AG04449 (cell line): Measurements from ENCODE around the gene DLG1.
A peak's percentile ranks its signal among the peaks of the same experiment; 100 is the strongest.
"Not testable (repeated sequence)": the region's sequence is repeated elsewhere in the genome, so short reads cannot be mapped to it uniquely, and the experiment has no call there.

Source experiments
- CTCF ChIA-PET: fragments of 350-600 bp; formaldehyde crosslinking; extraction: SDS; loops from one replicate; lab custom pipeline; 2021; ENCODE audit warnings: antibody characterized with exemption; lab: Yijun Ruan, JAX
- POLR2A ChIA-PET: fragments of 400-600, 350-600 bp; formaldehyde crosslinking; extraction: SDS; loops from one replicate; lab custom pipeline; 2020; ENCODE audit warnings: antibody characterized with exemption, inconsistent platforms; lab: Yijun Ruan, JAX
- DNase-seq: peaks from one replicate; pipeline ENCODE4 v3.0.0-alpha.2; 2010; ENCODE audit warnings: low read depth, low spot score
- H3K4me3 ChIP-seq: 2 replicates; pipeline ENCODE4 v1.5.1; 2011; ENCODE audit warnings: low read depth, mild to moderate bottlenecking, control low read depth, low read length
- CTCF ChIP-seq: IDR thresholded peaks from one replicate; pipeline ENCODE4 v1.5.1; 2011; ENCODE audit warnings: mild to moderate bottlenecking, moderate library complexity, low read length, control low read depth, inconsistent platforms; ENCODE audit not compliant: insufficient read depth; ENCODE audit errors: missing control alignments

Gene DLG1

DNA sequence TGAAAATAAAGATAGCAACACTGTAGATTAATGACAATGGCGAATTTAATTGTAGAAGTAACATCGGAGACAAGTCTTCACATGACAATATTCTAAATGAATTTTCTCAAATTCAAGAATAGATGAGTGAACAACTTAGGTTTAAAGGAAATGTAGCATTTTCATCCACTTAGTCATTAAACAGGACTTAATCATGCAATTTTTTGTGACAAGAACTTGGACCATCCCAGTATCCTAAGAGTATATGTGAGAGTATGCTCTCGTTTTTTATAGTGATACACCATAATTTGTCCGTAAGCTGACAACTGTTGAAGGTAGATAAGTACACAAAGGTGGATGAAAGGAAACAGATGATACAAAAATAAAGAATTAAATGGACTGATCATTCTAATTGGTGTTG is 81.5 kb downstream of the DLG1 start:
- no peak for TF ChIP-seq CTCF
- POLR2A ChIA-PET, result interaction anchor here (0.7 kb wide), 1 partner anchor 14 kb away, joined by 3 read pairs; no protein-coding TSS in a partner anchor
- CTCF ChIA-PET, result interaction anchor here (1.2 to 2.2 kb wide), 2 partner anchors 19 to 294 kb away, joined by 3 to 8 read pairs; no protein-coding TSS in a partner anchor
- no peak overlapping the region for H3K4me3 ChIP-seq
- DNase-seq, result no peak

DNA sequence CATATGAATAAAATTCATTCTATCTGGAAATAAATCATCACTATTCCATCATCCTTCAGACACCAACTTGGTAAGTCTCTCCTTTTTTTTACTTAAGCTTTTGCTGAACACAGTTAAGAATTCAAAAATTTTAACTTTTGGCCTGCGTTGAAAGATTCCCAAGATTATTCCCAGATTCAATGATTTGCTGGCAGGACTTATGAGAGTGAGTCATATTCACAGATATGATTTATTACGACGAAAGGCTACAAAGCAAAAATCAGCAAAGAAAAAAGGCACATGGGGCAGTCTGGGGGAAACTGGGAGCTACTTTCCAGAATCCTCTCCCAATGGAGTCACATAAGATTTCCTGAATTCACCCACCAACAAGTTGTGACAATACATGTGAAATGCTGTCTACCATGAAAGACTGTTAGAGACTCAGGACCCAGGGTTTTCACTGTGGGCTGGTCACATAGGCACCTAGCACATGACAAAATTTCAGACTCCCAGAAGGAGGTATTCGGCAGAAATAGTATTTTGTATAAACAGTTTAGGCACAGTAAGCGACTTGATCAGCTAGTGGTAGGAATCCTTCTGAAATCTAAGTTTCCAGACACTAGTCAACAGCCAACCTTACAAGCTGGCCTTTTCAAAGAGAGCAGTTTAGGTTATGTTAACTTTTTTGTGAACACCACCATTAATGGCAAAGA is 82.1 kb downstream of the DLG1 start:
- no peak overlapping the region for H3K4me3 ChIP-seq
- peak; percentile 10 for DNase-seq
- no peak for TF ChIP-seq CTCF
- ChIA-PET POLR2A (no interaction called here), CTCF (interaction anchor here (2.2 kb wide), 1 partner anchor 294 kb away, joined by 8 read pairs; no protein-coding TSS in a partner anchor)

DNA sequence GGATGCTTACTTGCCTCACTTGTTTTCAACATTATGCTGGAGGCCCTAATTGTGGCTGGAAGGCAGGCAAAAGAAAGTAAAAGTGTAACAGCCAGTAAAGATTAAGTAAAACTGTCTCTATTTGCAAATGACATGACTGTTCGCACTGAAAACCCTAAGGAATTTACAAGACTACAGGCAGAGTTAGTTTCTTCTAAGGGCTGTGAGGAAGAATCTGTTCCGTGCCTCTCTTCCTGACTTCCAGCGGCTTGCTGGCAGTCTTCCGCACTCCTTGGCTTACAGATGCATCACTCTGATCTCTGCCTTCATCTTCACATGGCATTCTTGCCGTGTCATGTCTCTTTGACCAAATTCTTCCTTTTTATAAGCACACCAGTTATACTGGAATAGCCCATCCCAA is 86.1 kb downstream of the DLG1 start:
- POLR2A ChIA-PET, result no interaction called here
- CTCF ChIA-PET, result interaction anchor here (1.1 to 1.3 kb wide), 2 partner anchors 10 to 11 kb away, joined by 3 read pairs; no protein-coding TSS in a partner anchor
- TF ChIP-seq CTCF, result no peak
- no peak overlapping the region for H3K4me3 ChIP-seq
- DNase-seq, result no peak

GRCh38 chr3:197211698-197212097 is 86.7 kb downstream of the DLG1 start:
- CTCF ChIA-PET, result interaction anchor here (1.3 kb wide), 1 partner anchor 11 kb away, joined by 3 read pairs; no protein-coding TSS in a partner anchor
- POLR2A ChIA-PET, H3K4me3 ChIP-seq, DNase-seq: not testable (repeated sequence)

DNA sequence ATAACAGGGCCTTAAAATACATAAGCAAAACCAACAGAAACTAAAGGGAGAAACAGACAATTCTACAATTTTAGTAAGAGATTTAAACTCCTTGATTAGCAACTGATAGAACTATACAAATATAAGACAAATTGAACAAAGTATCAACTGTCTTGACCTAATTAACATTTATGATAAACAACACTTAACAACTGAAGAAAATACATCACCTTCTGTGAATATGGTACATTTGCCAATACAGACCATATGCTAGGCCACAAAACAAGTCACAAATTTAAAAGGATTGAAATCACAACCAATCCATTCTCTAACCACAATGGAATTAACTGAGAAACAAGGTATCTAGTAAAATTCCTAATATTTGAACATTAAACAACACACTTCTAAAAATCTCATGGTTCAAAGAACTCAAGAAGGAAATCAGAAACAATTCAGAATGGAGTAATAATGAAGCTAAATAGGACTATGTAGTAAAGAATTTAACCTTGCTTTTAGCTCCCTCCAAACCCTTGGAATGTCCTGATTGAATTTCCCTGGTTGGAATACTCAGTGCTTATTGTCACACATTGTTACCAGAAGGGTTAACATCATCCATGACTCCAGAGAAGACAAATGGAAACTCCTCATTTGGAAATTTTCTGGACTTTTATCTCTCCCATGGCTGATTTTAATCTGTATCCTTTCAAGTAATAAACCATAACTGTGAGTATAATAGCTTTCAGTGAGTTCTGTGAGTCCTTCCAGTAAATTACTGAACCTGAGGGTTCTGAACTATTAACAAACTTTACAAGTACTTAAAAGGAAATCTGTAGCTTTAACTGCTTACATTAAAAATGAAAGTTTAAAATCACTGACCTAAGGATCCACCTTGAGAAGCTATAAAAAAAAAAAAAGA is 88.8 kb downstream of the DLG1 start:
- no peak overlapping the region for H3K4me3 ChIP-seq
- ChIA-PET POLR2A (interaction anchor here (0.6 kb wide), 1 partner anchor 172 kb away, joined by 3 read pairs; no protein-coding TSS in a partner anchor), CTCF (interaction anchor here (1.1 to 1.8 kb wide), 2 partner anchors 20 to 23 kb away, joined by 3 to 5 read pairs; no protein-coding TSS in a partner anchor)
- no peak for TF ChIP-seq CTCF
- DNase-seq, result no peak

DNA sequence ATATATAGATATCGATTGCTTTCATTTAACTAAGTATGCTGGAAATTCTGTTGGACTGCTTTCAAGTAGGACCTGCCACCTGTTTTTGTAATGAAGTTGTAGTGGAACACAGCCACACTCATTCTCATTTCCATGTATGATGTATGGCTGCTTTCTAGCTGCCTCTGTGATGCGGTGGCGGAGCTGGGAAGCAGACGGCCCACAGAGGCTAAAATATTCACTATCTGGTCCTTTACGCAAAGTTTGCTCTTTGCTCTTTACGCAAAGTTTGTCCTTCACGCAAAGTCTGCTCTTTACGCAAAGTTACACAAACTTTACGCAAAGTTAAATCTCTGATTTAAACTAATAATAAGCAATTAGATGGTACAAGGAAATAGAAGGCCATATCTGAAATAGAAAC is 91.5 kb downstream of the DLG1 start:
- ChIA-PET CTCF (no interaction called here), POLR2A (no interaction called here)
- no peak for DNase-seq
- no peak for TF ChIP-seq CTCF
- no peak overlapping the region for H3K4me3 ChIP-seq
